PC-9 (cell line): Measurements from ENCODE around the gene KIZ.

Source experiments
- CTCF ChIP-seq: fragments of 200-600 bp; sonication (generic); conservative IDR thresholded peaks from 2 replicates; pipeline ENCODE4 v1.6.1; 2017; ENCODE audit warnings: mixed run types, antibody characterized with exemption, mild to moderate bottlenecking, moderate library complexity
- EZH2 ChIP-seq: fragments of 200-600 bp; sonication (generic); IDR thresholded peaks from 2 replicates; pipeline ENCODE4 v1.8.0; 2017; ENCODE audit warnings: antibody characterized with exemption, low read depth

- no peak for TF ChIP-seq EZH2
- no peak for TF ChIP-seq CTCF
Observed at GRCh38 chr20:21159658-21160380, 33.9 kb downstream of the KIZ start.
